ENCODE measurements around the gene RHO. TPM values are rescaled to one million over a fixed set of nuclear protein-coding genes. Genes with fewer than 3 reads are reported as not detected.

RHO gene
- total and polyA plus RNA-seq, 10 of the 15 experiments (the other 5 are each of a cell fraction or from before 2014, with no cell fraction given): not detected

DNA sequence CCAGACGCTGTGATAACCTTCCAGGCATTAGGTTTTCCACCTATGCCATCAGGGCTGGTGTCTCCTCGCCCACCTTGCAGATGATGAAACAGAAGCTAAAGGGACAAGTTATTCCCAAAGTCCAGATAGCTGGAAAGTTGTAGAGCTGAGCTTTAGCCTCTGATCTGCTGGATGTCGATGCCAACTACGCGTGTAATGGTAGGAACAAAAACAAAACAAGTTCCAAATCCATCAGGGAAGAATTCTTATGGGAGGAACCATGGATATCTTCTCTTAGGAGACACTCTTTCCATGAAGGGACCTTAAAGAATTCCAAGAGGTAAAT, 28.1 kb upstream of the RHO start (continued):
- TF ChIP-seq, protein P1, sequence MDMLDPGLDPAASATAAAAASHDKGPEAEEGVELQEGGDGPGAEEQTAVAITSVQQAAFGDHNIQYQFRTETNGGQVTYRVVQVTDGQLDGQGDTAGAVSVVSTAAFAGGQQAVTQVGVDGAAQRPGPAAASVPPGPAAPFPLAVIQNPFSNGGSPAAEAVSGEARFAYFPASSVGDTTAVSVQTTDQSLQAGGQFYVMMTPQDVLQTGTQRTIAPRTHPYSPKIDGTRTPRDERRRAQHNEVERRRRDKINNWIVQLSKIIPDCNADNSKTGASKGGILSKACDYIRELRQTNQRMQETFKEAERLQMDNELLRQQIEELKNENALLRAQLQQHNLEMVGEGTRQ (IDR thresholded peaks at IDR 0.05; ENCODE audit: borderline replicate concordance, low read depth, low read length): no peak
- TF ChIP-seq NBN (IDR thresholded peaks at IDR 0.05) (no peak), IKZF1 (conservative IDR thresholded peaks at IDR 0.05) (no peak), KDM1A (IDR thresholded peaks at IDR 0.05; ENCODE audit: borderline replicate concordance) (no peak), NR2F1 (conservative IDR thresholded peaks at IDR 0.05) (no peak), ESRRA (IDR thresholded peaks at IDR 0.05; ENCODE audit: low read length) (no peak), HCFC1 (IDR thresholded peaks at IDR 0.05; ENCODE audit: low read length) (no peak)
- TF ChIP-seq, protein P2, sequence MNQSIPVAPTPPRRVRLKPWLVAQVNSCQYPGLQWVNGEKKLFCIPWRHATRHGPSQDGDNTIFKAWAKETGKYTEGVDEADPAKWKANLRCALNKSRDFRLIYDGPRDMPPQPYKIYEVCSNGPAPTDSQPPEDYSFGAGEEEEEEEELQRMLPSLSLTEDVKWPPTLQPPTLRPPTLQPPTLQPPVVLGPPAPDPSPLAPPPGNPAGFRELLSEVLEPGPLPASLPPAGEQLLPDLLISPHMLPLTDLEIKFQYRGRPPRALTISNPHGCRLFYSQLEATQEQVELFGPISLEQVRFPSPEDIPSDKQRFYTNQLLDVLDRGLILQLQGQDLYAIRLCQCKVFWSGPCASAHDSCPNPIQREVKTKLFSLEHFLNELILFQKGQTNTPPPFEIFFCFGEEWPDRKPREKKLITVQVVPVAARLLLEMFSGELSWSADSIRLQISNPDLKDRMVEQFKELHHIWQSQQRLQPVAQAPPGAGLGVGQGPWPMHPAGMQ (IDR thresholded peaks at IDR 0.05; ENCODE audit: borderline replicate concordance): no peak

DNA sequence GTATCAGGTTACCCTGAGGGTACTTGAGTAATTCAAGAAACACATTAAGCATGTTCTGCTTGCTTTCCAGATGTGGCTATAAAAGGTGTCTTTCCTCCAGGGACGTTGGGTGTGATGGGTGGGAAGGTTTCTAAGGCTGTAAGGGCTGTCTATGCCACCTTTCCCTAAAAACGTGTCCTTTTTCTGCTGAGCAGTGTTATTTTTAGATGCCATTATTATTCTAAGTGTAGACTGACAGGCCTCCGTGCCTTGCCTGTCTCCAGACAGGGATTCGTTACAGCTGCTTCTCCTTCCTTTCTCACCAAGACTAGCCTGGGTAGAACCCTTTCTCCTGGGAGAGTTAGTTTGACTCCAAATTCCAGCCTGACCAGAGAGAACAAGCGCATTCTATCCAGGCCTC, 26.8 kb upstream of the RHO start:
- ATAC-seq: no peak
- Histone ChIP-seq H3K36me3 (ENCODE audit: control insufficient read depth in 2 of 2, insufficient read depth in 2 of 2, low read length in 1 of 2) (no peaks in the 10 kb centered on the region; a peak in 1 of 4 replicates), H3K27me3 (replicated peaks in 1 of 2; ENCODE audit: control insufficient read depth in 2 of 2, insufficient read depth in 2 of 2, low read length in 1 of 2) (no peaks in the 10 kb centered on the region), H4K20me1 (ENCODE audit: control insufficient read depth, insufficient read depth) (no peaks in the 10 kb centered on the region), H3K4me3 (no peak overlapping the region), H3K9me3 (replicated peaks; ENCODE audit: control insufficient read depth, insufficient read depth, low read length) (no peaks in the 10 kb centered on the region), H3K4me1 (ENCODE audit: control insufficient read depth, insufficient read depth, low read length) (no peaks in the 10 kb centered on the region), H3K79me2 (ENCODE audit: control insufficient read depth, insufficient read depth, low read length) (no peaks in the 10 kb centered on the region), H3K9ac (ENCODE audit: control insufficient read depth, insufficient read depth, low read length) (no peak overlapping the region), H2AFZ (ENCODE audit: control insufficient read depth, low read depth, low read length) (no peak overlapping the region), H3K27ac (ENCODE audit: control insufficient read depth, insufficient read depth) (no peak overlapping the region), H3K4me2 (ENCODE audit: control insufficient read depth, insufficient read depth) (no peak overlapping the region)
- ChIA-PET SMC1A (ENCODE audit: uncharacterized antibody, unreplicated experiment) (no interaction called here), RAD21 (ENCODE audit: unreplicated experiment) (no interaction called here), POLR2A (no interaction called here), CTCF (interaction anchor here (1.2 to 1.6 kb wide), 2 partner anchors 15 to 531 kb away, joined by 3 to 4 read pairs; no protein-coding TSS in a partner anchor)
- no peak for FAIRE-seq
- no TSS peak for BruUV-seq (replicated peaks)
- WGBS (ENCODE audit: insufficient coverage, insufficient replicate concordance, low lambda C conversion rate, missing lambda C conversion rate): 56% methylated on average over 5 of the region's 5 CpGs
- in situ Hi-C loops (cut with MboI): no loop called here
- intact Hi-C loops (cut with micrococcal nuclease; ENCODE audit: unreplicated experiment): no loop called here
- DNase-seq (ENCODE audit: low read depth, low spot score): no peak
- TF ChIP-seq, protein P3, sequence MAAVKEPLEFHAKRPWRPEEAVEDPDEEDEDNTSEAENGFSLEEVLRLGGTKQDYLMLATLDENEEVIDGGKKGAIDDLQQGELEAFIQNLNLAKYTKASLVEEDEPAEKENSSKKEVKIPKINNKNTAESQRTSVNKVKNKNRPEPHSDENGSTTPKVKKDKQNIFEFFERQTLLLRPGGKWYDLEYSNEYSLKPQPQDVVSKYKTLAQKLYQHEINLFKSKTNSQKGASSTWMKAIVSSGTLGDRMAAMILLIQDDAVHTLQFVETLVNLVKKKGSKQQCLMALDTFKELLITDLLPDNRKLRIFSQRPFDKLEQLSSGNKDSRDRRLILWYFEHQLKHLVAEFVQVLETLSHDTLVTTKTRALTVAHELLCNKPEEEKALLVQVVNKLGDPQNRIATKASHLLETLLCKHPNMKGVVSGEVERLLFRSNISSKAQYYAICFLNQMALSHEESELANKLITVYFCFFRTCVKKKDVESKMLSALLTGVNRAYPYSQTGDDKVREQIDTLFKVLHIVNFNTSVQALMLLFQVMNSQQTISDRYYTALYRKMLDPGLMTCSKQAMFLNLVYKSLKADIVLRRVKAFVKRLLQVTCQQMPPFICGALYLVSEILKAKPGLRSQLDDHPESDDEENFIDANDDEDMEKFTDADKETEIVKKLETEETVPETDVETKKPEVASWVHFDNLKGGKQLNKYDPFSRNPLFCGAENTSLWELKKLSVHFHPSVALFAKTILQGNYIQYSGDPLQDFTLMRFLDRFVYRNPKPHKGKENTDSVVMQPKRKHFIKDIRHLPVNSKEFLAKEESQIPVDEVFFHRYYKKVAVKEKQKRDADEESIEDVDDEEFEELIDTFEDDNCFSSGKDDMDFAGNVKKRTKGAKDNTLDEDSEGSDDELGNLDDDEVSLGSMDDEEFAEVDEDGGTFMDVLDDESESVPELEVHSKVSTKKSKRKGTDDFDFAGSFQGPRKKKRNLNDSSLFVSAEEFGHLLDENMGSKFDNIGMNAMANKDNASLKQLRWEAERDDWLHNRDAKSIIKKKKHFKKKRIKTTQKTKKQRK (IDR thresholded peaks at IDR 0.05; ENCODE audit: low read depth, low read length): no peak
- TF ChIP-seq HDGF (IDR thresholded peaks at IDR 0.05) (no peak), SMARCA5 (IDR thresholded peaks at IDR 0.05) (no peak), NBN (IDR thresholded peaks at IDR 0.05) (no peak), SPI1 (IDR thresholded peaks at IDR 0.05; ENCODE audit: borderline replicate concordance, insufficient read depth, low read depth, low read length) (no peak), YBX1 (IDR thresholded peaks at IDR 0.05) (no peak), NFIC (IDR thresholded peaks at IDR 0.05; ENCODE audit: low read depth, low read length) (no peak)
- TF ChIP-seq, protein P4, sequence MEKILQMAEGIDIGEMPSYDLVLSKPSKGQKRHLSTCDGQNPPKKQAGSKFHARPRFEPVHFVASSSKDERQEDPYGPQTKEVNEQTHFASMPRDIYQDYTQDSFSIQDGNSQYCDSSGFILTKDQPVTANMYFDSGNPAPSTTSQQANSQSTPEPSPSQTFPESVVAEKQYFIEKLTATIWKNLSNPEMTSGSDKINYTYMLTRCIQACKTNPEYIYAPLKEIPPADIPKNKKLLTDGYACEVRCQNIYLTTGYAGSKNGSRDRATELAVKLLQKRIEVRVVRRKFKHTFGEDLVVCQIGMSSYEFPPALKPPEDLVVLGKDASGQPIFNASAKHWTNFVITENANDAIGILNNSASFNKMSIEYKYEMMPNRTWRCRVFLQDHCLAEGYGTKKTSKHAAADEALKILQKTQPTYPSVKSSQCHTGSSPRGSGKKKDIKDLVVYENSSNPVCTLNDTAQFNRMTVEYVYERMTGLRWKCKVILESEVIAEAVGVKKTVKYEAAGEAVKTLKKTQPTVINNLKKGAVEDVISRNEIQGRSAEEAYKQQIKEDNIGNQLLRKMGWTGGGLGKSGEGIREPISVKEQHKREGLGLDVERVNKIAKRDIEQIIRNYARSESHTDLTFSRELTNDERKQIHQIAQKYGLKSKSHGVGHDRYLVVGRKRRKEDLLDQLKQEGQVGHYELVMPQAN (conservative IDR thresholded peaks at IDR 0.05): no peak

Data from GM12878 (cell line).